GM18517 (cell line): ENCODE data around the gene CPN1.
"Not testable (repeated sequence)": the region's sequence is repeated elsewhere in the genome, so short reads cannot be mapped to it uniquely, and the experiment has no call there.

ENCODE experiments used
- ATAC-seq: cut with Tn5 transposase; IDR thresholded peaks from one replicate; pipeline ENCODE4 v1.9.1; 2021; ENCODE audit warnings: mild to moderate bottlenecking, moderate library complexity; ENCODE audit not compliant: unreplicated experiment

CPN1 gene

GRCh38 chr10:100025576-100025975 is 56.1 kb downstream of the CPN1 start:
- no peak for ATAC-seq

DNA sequence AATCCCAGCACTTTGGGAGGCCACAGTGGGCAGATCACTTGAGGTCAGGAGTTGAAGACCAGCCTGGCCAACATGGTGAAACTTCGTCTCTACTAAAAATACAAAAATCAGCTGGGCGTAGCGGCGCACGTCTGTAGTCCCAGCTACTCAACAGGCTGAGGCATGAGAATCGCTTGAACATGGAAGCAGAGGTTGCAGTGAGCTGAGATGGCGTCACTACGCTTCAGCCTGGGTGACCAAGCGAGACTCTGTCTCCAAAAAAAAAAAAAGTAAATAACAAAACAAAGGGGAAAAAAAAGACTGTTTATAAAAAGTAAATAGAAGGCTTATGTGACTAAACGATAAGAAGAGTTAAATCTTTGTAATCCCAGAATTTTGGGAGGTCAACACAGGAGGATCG is 56.9 kb downstream of the CPN1 start:
- ATAC-seq, result no peak

- ATAC-seq, result no peak
Measured at GRCh38 chr10:100022403-100022802, 59.3 kb downstream of the CPN1 start.

GRCh38 chr10:100021322-100021721 is 60.3 kb downstream of the CPN1 start:
- ATAC-seq, result no peak

DNA sequence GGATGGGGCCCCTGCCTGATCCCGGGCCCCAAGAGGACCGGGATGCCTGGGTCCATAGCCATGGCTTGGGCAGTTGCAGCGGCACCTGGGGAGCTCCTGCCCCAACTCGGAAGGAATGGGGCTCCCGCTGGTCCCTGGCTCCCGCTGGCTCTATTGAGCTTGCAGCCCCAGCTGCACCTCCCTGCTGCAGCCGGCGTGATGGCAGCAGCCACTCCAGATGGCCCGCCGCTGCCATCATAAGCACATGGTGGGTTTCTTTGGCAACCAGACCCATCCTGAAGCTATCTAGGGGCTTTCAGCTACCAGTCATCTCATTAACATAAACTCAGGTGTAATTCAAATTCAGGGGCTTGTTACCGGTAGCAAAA is 60.8 kb downstream of the CPN1 start:
- no peak for ATAC-seq

GRCh38 chr10:100020142-100020885 is 61.4 kb downstream of the CPN1 start:
- ATAC-seq, result peak; percentile 68

DNA sequence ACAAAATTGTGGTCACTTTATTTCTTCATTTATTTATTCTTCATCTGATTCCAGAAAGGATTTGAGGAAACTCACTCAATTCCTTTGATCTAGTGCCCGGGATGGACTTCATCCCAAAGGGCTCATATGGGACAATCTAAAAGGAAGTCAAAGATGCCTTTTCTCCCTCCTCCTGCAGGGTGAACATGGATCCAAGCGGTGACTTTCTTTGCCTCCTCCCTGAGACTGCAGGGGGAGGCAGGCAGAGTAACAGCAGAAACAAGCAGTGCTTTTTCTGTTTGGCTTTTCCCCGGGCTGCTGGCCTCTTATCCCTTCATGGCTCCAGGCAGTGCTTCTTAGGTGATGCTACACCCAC is 61.9 kb downstream of the CPN1 start:
- no peak for ATAC-seq

DNA sequence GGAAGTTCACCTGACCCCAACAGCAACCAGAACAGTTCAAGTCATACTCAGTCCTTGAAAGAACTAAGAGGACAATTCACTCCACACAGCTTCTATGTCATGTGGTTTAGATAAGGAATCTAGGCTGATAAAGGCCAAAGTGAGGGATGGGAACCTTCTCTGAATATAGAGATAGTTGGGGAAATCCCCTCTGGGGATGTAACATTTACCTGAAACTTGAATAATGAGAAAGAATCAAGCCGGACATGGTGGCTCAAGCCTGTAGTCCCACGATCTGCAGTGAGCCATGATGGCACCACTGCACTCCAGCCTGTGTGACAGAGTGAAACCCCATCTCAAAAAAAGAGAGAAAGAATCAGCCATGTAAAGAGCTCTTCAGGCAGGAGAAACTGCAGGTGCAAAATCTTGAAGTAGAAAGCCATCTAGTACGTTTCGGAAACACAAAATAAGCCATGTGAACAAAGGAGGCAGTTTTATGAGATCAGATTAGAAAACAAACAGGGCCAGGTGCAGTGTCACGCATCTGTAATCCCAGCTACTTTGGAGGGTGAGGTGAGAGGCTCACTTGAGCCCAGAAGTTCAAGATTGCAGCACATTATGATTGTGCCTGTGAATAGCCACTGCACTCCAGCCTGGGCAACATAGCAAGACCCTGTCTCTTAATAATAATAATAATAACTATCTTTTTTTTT is 67.5 kb downstream of the CPN1 start:
- peak; percentile 84 for ATAC-seq

DNA sequence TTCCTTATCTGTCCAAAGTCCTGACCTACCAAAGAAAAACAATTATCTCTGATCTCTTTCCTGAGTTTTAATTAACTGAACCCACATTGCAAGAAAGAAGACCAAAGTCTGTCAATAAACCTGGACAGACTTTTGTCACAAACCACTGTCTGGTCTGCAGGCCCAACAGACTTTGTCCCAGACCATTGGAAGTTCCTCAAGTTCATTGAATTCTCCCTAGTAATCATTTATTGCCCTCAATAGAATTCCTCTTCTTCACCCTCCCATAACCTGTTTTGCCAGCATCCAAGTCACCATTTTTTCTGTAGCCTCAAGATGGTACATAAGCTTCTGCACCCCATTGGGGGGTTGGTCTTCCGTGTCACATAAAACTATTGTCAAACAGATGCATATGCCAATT is 68.0 kb downstream of the CPN1 start:
- ATAC-seq, result no peak

DNA sequence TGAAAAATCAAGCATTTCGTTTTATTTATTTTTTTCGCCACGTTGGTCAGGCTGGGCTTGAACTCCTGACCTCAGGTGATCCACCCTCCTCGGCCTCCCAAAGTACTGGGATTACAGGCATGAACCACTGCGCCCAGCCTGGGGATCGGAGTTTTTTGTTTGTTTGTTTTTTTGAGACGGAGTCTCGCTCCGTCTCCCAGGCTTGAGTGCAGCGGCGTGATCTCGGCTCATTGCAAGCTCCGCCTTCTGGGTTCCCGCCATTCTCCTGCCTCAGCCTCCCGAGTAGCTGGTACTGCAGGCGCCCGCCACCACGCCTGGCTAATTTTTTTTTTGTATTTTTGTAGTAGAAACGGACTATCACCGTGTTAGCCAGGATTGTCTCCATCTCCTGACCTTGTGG is 69.8 kb downstream of the CPN1 start:
- ATAC-seq, result not testable (repeated sequence)

- ATAC-seq, result peak; percentile 62
Measured at GRCh38 chr10:100009793-100010676, 71.6 kb downstream of the CPN1 start, which contains the start of gene DNMBP. DNMBP (minus strand) TSS chr10:100009947; CDS start chr10:99972124, 37,823 bp downstream.

DNA sequence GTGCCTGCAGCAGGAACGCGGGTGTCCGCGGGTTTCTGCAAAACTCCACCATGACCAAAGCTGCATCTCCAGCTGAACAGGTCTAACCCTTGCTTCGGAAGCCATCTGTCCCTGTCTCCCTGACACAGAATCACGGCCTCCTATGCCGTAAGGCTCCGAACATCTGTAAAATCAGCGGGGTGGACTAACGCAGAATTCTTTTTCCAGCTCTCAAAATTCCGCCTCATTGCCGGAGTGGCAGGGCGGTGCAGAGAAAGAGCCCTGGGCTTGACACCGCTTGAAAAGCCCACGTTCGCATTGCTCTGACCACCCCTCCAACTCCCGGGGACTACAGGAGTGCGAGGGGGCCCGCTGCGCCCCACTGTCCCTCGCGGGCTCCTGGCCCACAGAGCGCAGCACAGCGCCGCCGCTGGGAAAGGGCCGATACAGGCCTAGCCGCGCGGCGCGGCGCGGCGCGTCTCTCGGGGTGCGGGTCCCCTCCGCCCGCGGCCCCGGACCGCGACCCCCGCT is 72.3 kb downstream of the CPN1 start:
- peak; percentile 44 for ATAC-seq

DNA sequence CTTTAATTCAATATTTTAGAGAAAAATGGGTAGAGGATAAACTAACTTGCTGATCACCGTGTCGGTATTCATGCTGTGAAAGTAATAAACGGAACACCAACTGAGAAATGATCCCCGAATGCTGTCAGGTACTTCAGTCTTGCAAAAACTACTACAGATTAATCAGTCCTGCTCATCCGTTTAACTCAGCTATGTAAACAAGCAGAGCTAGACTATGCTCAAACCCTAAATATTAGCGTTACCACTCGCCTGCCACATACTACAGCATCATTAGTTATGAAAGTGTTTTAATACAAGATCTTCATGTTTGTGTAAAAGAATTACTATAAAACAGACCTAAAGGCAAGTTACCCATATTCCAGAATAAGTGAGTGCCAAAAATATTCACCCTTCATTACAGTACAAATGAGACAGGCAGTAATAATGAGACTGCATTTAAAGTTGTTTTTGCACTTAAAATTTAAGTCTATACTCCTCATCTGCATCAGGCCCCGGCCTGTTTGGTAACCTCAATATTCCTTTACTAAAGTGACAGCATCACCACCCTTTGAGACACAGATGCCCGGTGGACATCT is 72.9 kb downstream of the CPN1 start:
- no peak for ATAC-seq

DNA sequence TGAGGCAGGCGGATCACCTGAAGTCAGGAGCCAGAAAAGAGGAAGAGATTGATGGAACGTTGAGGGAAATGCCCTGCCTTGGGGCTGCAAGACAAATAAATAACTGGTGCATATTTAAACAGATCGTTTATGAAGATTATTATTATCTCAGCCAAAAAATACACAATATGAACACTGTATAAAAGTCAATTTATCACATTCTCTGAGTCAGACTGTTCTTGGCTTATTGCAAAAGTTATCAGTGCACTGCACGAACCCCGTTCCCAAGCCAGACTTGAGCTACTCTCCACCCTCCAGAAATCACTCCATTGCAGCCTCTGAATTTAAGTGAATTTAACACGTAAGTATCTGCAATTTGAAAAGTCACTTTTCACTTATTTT is 73.5 kb downstream of the CPN1 start:
- no peak for ATAC-seq

DNA sequence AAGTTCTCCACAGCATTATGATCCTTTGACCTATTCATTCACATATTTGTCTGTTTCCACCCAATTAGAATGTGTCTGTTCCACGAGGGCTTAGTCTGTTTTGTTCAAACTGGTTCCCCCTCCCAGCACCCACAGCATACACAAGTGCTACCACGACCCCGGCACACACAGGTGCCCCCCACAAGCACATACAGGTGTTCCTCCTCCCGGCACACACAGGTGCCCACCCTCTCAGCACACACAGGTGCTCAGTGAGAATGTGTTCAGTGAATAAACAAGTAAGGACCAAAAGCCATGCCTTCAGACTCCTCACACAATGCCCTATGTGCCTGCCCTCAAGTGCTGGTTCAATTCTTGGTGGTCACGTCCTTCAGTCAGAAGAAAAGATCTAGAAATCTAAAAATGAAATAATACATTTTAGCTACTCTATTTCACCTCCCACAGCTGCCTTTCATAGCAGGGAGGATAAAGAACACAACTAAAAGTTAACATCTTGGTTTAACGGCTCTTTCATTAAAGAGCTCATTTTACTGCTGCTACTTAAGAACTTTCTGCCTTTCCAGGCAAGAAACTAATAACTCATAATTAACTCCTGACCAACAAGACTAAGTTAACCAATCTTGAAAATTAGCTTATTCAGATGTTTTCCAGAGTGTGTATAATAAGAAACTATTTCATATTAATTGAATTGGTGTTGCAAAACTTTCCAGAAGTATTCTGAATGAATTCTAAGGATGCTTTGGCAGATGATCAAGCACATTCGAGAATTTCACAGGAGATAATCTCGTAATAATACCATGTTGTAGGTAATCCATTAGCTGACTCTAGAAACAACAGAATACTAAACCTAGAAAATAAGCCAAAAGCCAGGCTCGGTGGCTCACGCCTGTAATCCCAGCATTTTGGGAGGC is 74.2 kb downstream of the CPN1 start:
- ATAC-seq, result no peak

DNA sequence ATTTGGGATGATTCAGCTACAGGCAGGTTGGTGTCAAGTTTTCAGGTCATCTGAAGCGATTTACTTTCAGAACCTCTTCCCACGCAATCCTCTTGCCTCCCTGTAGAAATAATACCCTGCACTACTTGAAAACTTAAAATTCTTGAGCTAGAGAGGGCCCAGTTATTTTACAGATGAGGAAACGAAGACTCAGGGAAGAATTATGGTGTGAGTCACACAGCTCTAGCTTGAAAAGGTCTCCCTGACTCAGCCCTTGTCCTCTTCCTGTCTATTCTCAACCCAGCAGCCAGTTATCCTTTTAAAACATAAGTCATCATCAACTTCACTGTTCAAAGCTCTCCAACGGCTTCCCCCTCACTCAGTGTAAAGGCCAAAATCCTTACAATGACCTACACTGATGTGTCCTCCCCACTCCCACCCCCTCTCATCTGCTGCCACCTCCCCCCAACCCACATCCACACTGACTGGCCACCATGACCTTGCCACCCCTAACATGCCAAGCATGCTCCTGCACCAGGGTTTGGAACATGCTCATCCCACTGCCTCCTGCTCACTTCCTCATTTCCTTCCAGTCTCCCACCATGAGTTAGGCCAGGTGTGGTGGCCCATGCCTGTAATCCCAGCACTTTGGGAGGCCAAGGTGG is 75.3 kb downstream of the CPN1 start:
- no peak for ATAC-seq

GRCh38 chr10:100004805-100005510 is 76.7 kb downstream of the CPN1 start:
- no peak for ATAC-seq

- ATAC-seq, result no peak
Measured at GRCh38 chr10:100000109-100000644, 81.5 kb downstream of the CPN1 start.
